Measurements from ENCODE around the gene C1QTNF9B.

Gene C1QTNF9B

DNA sequence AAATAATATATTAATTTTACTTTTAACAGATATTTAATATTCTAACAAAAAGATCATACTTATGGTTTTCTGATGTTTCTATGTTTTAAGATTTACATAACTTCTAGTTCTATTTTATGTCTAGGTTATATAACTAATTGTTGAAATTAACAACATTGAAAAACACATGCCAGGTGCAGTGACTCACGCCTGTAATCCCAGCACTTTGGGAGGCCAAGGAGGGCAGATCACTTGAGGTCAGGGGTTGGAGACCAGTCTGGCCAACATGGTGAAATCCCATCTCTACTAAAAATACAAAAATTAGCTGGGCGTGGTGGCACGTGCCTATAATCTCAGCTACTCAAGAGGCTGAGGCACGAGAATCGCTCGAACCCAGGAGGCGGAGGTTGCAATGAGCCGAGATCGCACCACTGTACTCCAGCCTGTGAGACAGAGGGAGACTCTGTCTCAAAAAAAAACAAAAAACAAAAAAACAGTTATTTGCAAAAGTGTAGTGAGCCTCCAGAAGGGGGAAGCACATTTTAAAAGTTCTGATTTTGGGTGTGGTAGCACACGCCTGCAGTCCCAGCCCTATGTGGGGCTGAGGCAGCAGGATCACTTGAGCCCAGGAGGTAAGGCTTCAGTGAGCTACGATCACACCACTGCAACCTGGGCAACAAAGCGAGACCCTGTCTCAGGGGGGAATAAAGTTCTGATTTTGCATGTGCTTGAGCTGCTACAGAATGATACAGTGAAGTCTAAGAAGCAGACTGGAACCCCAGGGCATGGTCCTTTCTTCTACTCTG, 26.8 kb downstream of the C1QTNF9B start:
- no peak overlapping the region for H3K4me3 ChIP-seq (ENCODE audit: insufficient read depth, low read length, poor library complexity, severe bottlenecking)
- no peaks in the 10 kb centered on the region for H3K36me3 ChIP-seq (ENCODE audit: low read length)
- no peaks in the 10 kb centered on the region for H3F3A ChIP-seq (ENCODE audit: insufficient read depth)
- H3K27ac ChIP-seq (ENCODE audit: low read depth, low read length): no peak overlapping the region
- no peak overlapping the region for H2AFZ ChIP-seq (ENCODE audit: low read depth, low read length, severe bottlenecking)
- no peaks in the 10 kb centered on the region for H3K9me3 ChIP-seq (ENCODE audit: insufficient read depth, low read length)
- H3K4me2 ChIP-seq (ENCODE audit: low read depth, low read length, poor library complexity, severe bottlenecking): no peak overlapping the region
- H3K79me2 ChIP-seq (ENCODE audit: insufficient read depth, low read length): no peaks in the 10 kb centered on the region
- no peaks in the 10 kb centered on the region for H3K9me2 ChIP-seq (replicated peaks; ENCODE audit: insufficient read depth, low read length)
- H3K9ac ChIP-seq (ENCODE audit: low read length): no peak overlapping the region
- no peak for TF ChIP-seq EZH2phosphoT487 (conservative IDR thresholded peaks at IDR 0.05; ENCODE audit: low read length)
- TF ChIP-seq, protein P1, sequence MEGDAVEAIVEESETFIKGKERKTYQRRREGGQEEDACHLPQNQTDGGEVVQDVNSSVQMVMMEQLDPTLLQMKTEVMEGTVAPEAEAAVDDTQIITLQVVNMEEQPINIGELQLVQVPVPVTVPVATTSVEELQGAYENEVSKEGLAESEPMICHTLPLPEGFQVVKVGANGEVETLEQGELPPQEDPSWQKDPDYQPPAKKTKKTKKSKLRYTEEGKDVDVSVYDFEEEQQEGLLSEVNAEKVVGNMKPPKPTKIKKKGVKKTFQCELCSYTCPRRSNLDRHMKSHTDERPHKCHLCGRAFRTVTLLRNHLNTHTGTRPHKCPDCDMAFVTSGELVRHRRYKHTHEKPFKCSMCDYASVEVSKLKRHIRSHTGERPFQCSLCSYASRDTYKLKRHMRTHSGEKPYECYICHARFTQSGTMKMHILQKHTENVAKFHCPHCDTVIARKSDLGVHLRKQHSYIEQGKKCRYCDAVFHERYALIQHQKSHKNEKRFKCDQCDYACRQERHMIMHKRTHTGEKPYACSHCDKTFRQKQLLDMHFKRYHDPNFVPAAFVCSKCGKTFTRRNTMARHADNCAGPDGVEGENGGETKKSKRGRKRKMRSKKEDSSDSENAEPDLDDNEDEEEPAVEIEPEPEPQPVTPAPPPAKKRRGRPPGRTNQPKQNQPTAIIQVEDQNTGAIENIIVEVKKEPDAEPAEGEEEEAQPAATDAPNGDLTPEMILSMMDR (IDR thresholded peaks at IDR 0.05; ENCODE audit: insufficient read depth, low read length, poor library complexity, severe bottlenecking): no peak
- H3K27me3 ChIP-seq (ENCODE audit: low read length): no peaks in the 10 kb centered on the region
- no peaks in the 10 kb centered on the region for H4K20me1 ChIP-seq (ENCODE audit: low read depth, low read length)

DNA sequence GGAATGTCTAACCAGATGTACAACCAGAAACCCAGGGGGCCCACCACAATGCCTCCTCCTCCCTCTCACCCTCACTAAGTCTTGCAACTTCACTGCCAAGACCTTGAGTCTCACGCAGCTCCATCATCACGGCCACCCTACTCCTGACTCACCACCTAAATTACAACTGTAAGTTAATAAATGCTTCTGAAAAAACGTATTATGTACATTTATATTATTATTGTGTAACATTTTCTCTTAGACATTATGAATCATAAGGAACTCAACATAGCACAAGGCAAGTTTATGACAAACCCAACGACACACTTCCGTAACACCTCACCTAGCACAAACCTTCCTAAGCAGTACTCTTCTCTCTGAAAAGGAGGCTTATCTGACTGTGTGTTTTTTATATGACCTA, 28.8 kb downstream of the C1QTNF9B start:
- no peaks in the 10 kb centered on the region for H3F3A ChIP-seq (ENCODE audit: insufficient read depth)
- no peaks in the 10 kb centered on the region for H3K79me2 ChIP-seq (ENCODE audit: insufficient read depth, low read length)
- no peaks in the 10 kb centered on the region for H3K27me3 ChIP-seq (ENCODE audit: low read length)
- TF ChIP-seq EZH2phosphoT487 (conservative IDR thresholded peaks at IDR 0.05; ENCODE audit: low read length): no peak
- TF ChIP-seq, protein P1 (IDR thresholded peaks at IDR 0.05; ENCODE audit: insufficient read depth, low read length, poor library complexity, severe bottlenecking): no peak
- H3K9ac ChIP-seq (ENCODE audit: low read length): no peak overlapping the region
- no peaks in the 10 kb centered on the region for H3K9me3 ChIP-seq (ENCODE audit: insufficient read depth, low read length)
- no peak overlapping the region for H3K27ac ChIP-seq (ENCODE audit: low read depth, low read length)
- H4K20me1 ChIP-seq (ENCODE audit: low read depth, low read length): no peaks in the 10 kb centered on the region
- no peaks in the 10 kb centered on the region for H3K36me3 ChIP-seq (ENCODE audit: low read length)
- H3K9me2 ChIP-seq (replicated peaks; ENCODE audit: insufficient read depth, low read length): no peaks in the 10 kb centered on the region
- no peak overlapping the region for H3K4me3 ChIP-seq (ENCODE audit: insufficient read depth, low read length, poor library complexity, severe bottlenecking)
- H3K4me2 ChIP-seq (ENCODE audit: low read depth, low read length, poor library complexity, severe bottlenecking): no peak overlapping the region
- H2AFZ ChIP-seq (ENCODE audit: low read depth, low read length, severe bottlenecking): no peak overlapping the region

- Histone ChIP-seq H3F3A (ENCODE audit: insufficient read depth) (no peaks in the 10 kb centered on the region), H3K27me3 (ENCODE audit: low read length) (no peaks in the 10 kb centered on the region), H3K4me2 (ENCODE audit: low read depth, low read length, poor library complexity, severe bottlenecking) (no peak overlapping the region), H3K4me3 (ENCODE audit: insufficient read depth, low read length, poor library complexity, severe bottlenecking) (no peak overlapping the region), H3K27ac (ENCODE audit: low read depth, low read length) (no peak overlapping the region), H2AFZ (ENCODE audit: low read depth, low read length, severe bottlenecking) (no peak overlapping the region), H3K9ac (ENCODE audit: low read length) (no peak overlapping the region), H3K79me2 (ENCODE audit: insufficient read depth, low read length) (no peaks in the 10 kb centered on the region), H3K9me2 (replicated peaks; ENCODE audit: insufficient read depth, low read length) (no peaks in the 10 kb centered on the region), H4K20me1 (ENCODE audit: low read depth, low read length) (no peaks in the 10 kb centered on the region), H3K9me3 (ENCODE audit: insufficient read depth, low read length) (no peaks in the 10 kb centered on the region), H3K36me3 (ENCODE audit: low read length) (no peaks in the 10 kb centered on the region)
- no peak for TF ChIP-seq EZH2phosphoT487 (conservative IDR thresholded peaks at IDR 0.05; ENCODE audit: low read length)
- TF ChIP-seq, protein P1 (IDR thresholded peaks at IDR 0.05; ENCODE audit: insufficient read depth, low read length, poor library complexity, severe bottlenecking): no peak
Observed at GRCh38 chr13:23867027-23867491, 30.2 kb downstream of the C1QTNF9B start.
